ELF-1 (cell line): ENCODE results near the gene GNA12.

Experiments
- DNase-seq: peaks from one replicate; pipeline ENCODE4 v3.0.0-alpha.2; 2016; ENCODE audit warnings: low read depth, low spot score

GNA12 gene

GRCh38 chr7:2844153-2845033 is at the start of gene GNA12:
Gene GNA12, minus strand, starts transcription at chr7:2844308. Its CDS starts 147 bp downstream, at chr7:2844161.
- peak; percentile 100 for DNase-seq

- DNase-seq = no peak
Observed at GRCh38 chr7:2893411-2893861, 49.3 kb upstream of the GNA12 start.

GRCh38 chr7:2892549-2892948 is 48.4 kb upstream of the GNA12 start:
- no peak for DNase-seq

GRCh38 chr7:2887816-2888215 is 43.7 kb upstream of the GNA12 start:
- no peak for DNase-seq

- peak; percentile 78 for DNase-seq
Observed at GRCh38 chr7:2886900-2887299, 42.8 kb upstream of the GNA12 start.

GRCh38 chr7:2886391-2886790 is 42.3 kb upstream of the GNA12 start:
- no peak for DNase-seq

- no peak for DNase-seq
Observed at GRCh38 chr7:2884161-2884560, 40.1 kb upstream of the GNA12 start.

GRCh38 chr7:2883101-2883500 is 39.0 kb upstream of the GNA12 start:
- DNase-seq = no peak

GRCh38 chr7:2882111-2882510 is 38.0 kb upstream of the GNA12 start:
- no peak for DNase-seq

GRCh38 chr7:2880874-2881533 is 36.9 kb upstream of the GNA12 start:
- peak; percentile 63 for DNase-seq

- DNase-seq = no peak
Observed at GRCh38 chr7:2880051-2880450, 35.9 kb upstream of the GNA12 start.

- no peak for DNase-seq
Observed at GRCh38 chr7:2879354-2879753, 35.2 kb upstream of the GNA12 start.

- DNase-seq = no peak
Observed at GRCh38 chr7:2878306-2878705, 34.2 kb upstream of the GNA12 start.

- peak; percentile 63 for DNase-seq
Observed at GRCh38 chr7:2876031-2876731, 32.1 kb upstream of the GNA12 start.

- peak; percentile 89 for DNase-seq
Observed at GRCh38 chr7:2873686-2874551, 29.8 kb upstream of the GNA12 start.

- no peak for DNase-seq
Observed at GRCh38 chr7:2873146-2873545, 29.0 kb upstream of the GNA12 start.

GRCh38 chr7:2872296-2872874 is 28.3 kb upstream of the GNA12 start:
- DNase-seq = no peak

- peak; percentile 59 for DNase-seq
Observed at GRCh38 chr7:2870471-2870931, 26.4 kb upstream of the GNA12 start.

- DNase-seq = no peak
Observed at GRCh38 chr7:2869981-2870380, 25.9 kb upstream of the GNA12 start.

GRCh38 chr7:2866601-2867000 is 22.5 kb upstream of the GNA12 start:
- DNase-seq = no peak
